Measurements from ENCODE around the gene GLDN.

The GLDN gene

GRCh38 chr15:51371266-51371665, 29.8 kb downstream of the GLDN start:
- no peak overlapping the region for H3K23ac ChIP-seq (ENCODE audit: low read length)
- H3K9ac ChIP-seq (ENCODE audit: low read length): no peak overlapping the region
- DNase-seq: no peak
- H2BK15ac ChIP-seq (replicated peaks; ENCODE audit: low read depth): no peak overlapping the region
- H3K56ac ChIP-seq (ENCODE audit: low read length): no peak overlapping the region
- no peak overlapping the region for H2AK5ac ChIP-seq (ENCODE audit: low read length)
- no peak overlapping the region for H2BK120ac ChIP-seq (ENCODE audit: low read depth, low read length)
- no peaks in the 10 kb centered on the region for H3K79me1 ChIP-seq (ENCODE audit: low read length)
- WGBS (ENCODE audit: extremely low coverage, insufficient coverage, low lambda C conversion rate): no CpG with 5 or more reads among the region's 1 CpG
- H3K4me3 ChIP-seq (ENCODE audit: low read length): no peak overlapping the region
- H3K4ac ChIP-seq (ENCODE audit: low read depth, low read length): peak overlapping the region; percentile 58
- no peak overlapping the region for H4K5ac ChIP-seq (ENCODE audit: low read length)
- peaks cover 5% of the 10 kb centered on the region for H3K4me1 ChIP-seq (ENCODE audit: control insufficient read depth, low read depth, low read length)
- H3K36me3 ChIP-seq (ENCODE audit: control insufficient read depth, insufficient read depth, low read length): no peaks in the 10 kb centered on the region
- H3K18ac ChIP-seq (ENCODE audit: low read length): no peak overlapping the region
- no peak overlapping the region for H3K27ac ChIP-seq (ENCODE audit: low read depth, low read length)
- no peak overlapping the region for H2BK5ac ChIP-seq (ENCODE audit: low read length)
- no peaks in the 10 kb centered on the region for H3K27me3 ChIP-seq (ENCODE audit: insufficient read depth, low read length, poor library complexity)
- no peak overlapping the region for H4K8ac ChIP-seq (ENCODE audit: low read depth, low read length)
- no peak overlapping the region for H3K4me2 ChIP-seq (ENCODE audit: low read length)
- H3K79me2 ChIP-seq (ENCODE audit: control insufficient read depth, insufficient read depth, low read length): no peaks in the 10 kb centered on the region

GRCh38 chr15:51374131-51374530, 32.7 kb downstream of the GLDN start:
- Histone ChIP-seq H3K23ac (ENCODE audit: low read length) (no peak overlapping the region), H2AK5ac (ENCODE audit: low read length) (no peak overlapping the region), H3K56ac (ENCODE audit: low read length) (no peak overlapping the region), H4K8ac (ENCODE audit: low read depth, low read length) (no peak overlapping the region), H3K4me1 (ENCODE audit: control insufficient read depth, low read depth, low read length) (no peaks in the 10 kb centered on the region), H2BK15ac (replicated peaks; ENCODE audit: low read depth) (no peak overlapping the region), H3K27me3 (ENCODE audit: insufficient read depth, low read length, poor library complexity) (no peaks in the 10 kb centered on the region), H3K4me2 (ENCODE audit: low read length) (no peak overlapping the region), H3K27ac (ENCODE audit: low read depth, low read length) (no peak overlapping the region), H2BK120ac (ENCODE audit: low read depth, low read length) (no peak overlapping the region), H3K36me3 (ENCODE audit: control insufficient read depth, insufficient read depth, low read length) (no peaks in the 10 kb centered on the region), H3K79me2 (ENCODE audit: control insufficient read depth, insufficient read depth, low read length) (no peaks in the 10 kb centered on the region), H3K9ac (ENCODE audit: low read length) (no peak overlapping the region), H3K79me1 (ENCODE audit: low read length) (no peaks in the 10 kb centered on the region), H3K4ac (ENCODE audit: low read depth, low read length) (no peak overlapping the region), H3K4me3 (ENCODE audit: low read length) (no peak overlapping the region), H4K5ac (ENCODE audit: low read length) (no peak overlapping the region), H3K18ac (ENCODE audit: low read length) (no peak overlapping the region), H2BK5ac (ENCODE audit: low read length) (no peak overlapping the region)
- DNase-seq: no peak

- Histone ChIP-seq H2AK5ac (ENCODE audit: low read length) (no peak overlapping the region), H3K9ac (ENCODE audit: low read length) (no peak overlapping the region), H3K27ac (ENCODE audit: low read depth, low read length) (no peak overlapping the region), H3K18ac (ENCODE audit: low read length) (no peak overlapping the region), H3K27me3 (ENCODE audit: insufficient read depth, low read length, poor library complexity) (no peaks in the 10 kb centered on the region), H3K4me3 (ENCODE audit: low read length) (no peak overlapping the region), H2BK15ac (replicated peaks; ENCODE audit: low read depth) (no peak overlapping the region), H3K4ac (ENCODE audit: low read depth, low read length) (no peak overlapping the region), H3K56ac (ENCODE audit: low read length) (no peak overlapping the region), H3K4me1 (ENCODE audit: control insufficient read depth, low read depth, low read length) (no peaks in the 10 kb centered on the region), H4K8ac (ENCODE audit: low read depth, low read length) (no peak overlapping the region), H3K36me3 (ENCODE audit: control insufficient read depth, insufficient read depth, low read length) (no peaks in the 10 kb centered on the region), H2BK120ac (ENCODE audit: low read depth, low read length) (no peak overlapping the region), H3K79me1 (ENCODE audit: low read length) (no peaks in the 10 kb centered on the region), H3K79me2 (ENCODE audit: control insufficient read depth, insufficient read depth, low read length) (no peaks in the 10 kb centered on the region), H2BK5ac (ENCODE audit: low read length) (no peak overlapping the region), H4K5ac (ENCODE audit: low read length) (no peak overlapping the region), H3K4me2 (ENCODE audit: low read length) (no peak overlapping the region), H3K23ac (ENCODE audit: low read length) (no peak overlapping the region)
- no CpG with 5 or more reads among the region's 3 CpGs for WGBS (ENCODE audit: extremely low coverage, insufficient coverage, low lambda C conversion rate)
- DNase-seq: no peak
Observed at GRCh38 chr15:51375966-51376640, 34.6 kb downstream of the GLDN start.

- no peak overlapping the region for H4K5ac ChIP-seq (ENCODE audit: low read length)
- H3K36me3 ChIP-seq (ENCODE audit: control insufficient read depth, insufficient read depth, low read length): no peaks in the 10 kb centered on the region
- no peak overlapping the region for H2BK5ac ChIP-seq (ENCODE audit: low read length)
- no peak overlapping the region for H3K23ac ChIP-seq (ENCODE audit: low read length)
- no peak overlapping the region for H3K4me3 ChIP-seq (ENCODE audit: low read length)
- no peaks in the 10 kb centered on the region for H3K27me3 ChIP-seq (ENCODE audit: insufficient read depth, low read length, poor library complexity)
- H3K9ac ChIP-seq (ENCODE audit: low read length): no peak overlapping the region
- no peaks in the 10 kb centered on the region for H3K79me1 ChIP-seq (ENCODE audit: low read length)
- no peak overlapping the region for H2AK5ac ChIP-seq (ENCODE audit: low read length)
- no peak overlapping the region for H3K18ac ChIP-seq (ENCODE audit: low read length)
- no peak overlapping the region for H2BK15ac ChIP-seq (replicated peaks; ENCODE audit: low read depth)
- no peak overlapping the region for H3K4me2 ChIP-seq (ENCODE audit: low read length)
- no peak for DNase-seq
- no CpG with 5 or more reads among the region's 15 CpGs for WGBS (ENCODE audit: extremely low coverage, insufficient coverage, low lambda C conversion rate)
- no peaks in the 10 kb centered on the region for H3K4me1 ChIP-seq (ENCODE audit: control insufficient read depth, low read depth, low read length)
- no peak overlapping the region for H3K27ac ChIP-seq (ENCODE audit: low read depth, low read length)
- no peak overlapping the region for H3K56ac ChIP-seq (ENCODE audit: low read length)
- H2BK120ac ChIP-seq (ENCODE audit: low read depth, low read length): no peak overlapping the region
- H3K4ac ChIP-seq (ENCODE audit: low read depth, low read length): no peak overlapping the region
- H4K8ac ChIP-seq (ENCODE audit: low read depth, low read length): no peak overlapping the region
- H3K79me2 ChIP-seq (ENCODE audit: control insufficient read depth, insufficient read depth, low read length): no peaks in the 10 kb centered on the region
Observed at GRCh38 chr15:51377038-51377786, 35.8 kb downstream of the GLDN start.

GRCh38 chr15:51378406-51378805, 37.0 kb downstream of the GLDN start:
- H3K27ac ChIP-seq (ENCODE audit: low read depth, low read length): no peak overlapping the region
- H4K8ac ChIP-seq (ENCODE audit: low read depth, low read length): no peak overlapping the region
- no CpG with 5 or more reads among the region's 4 CpGs for WGBS (ENCODE audit: extremely low coverage, insufficient coverage, low lambda C conversion rate)
- no peaks in the 10 kb centered on the region for H3K36me3 ChIP-seq (ENCODE audit: control insufficient read depth, insufficient read depth, low read length)
- H2BK120ac ChIP-seq (ENCODE audit: low read depth, low read length): no peak overlapping the region
- H3K4me2 ChIP-seq (ENCODE audit: low read length): no peak overlapping the region
- H3K4me3 ChIP-seq (ENCODE audit: low read length): no peak overlapping the region
- H3K18ac ChIP-seq (ENCODE audit: low read length): no peak overlapping the region
- H3K79me1 ChIP-seq (ENCODE audit: low read length): no peaks in the 10 kb centered on the region
- no peak overlapping the region for H3K56ac ChIP-seq (ENCODE audit: low read length)
- no peaks in the 10 kb centered on the region for H3K27me3 ChIP-seq (ENCODE audit: insufficient read depth, low read length, poor library complexity)
- H4K5ac ChIP-seq (ENCODE audit: low read length): no peak overlapping the region
- H2BK15ac ChIP-seq (replicated peaks; ENCODE audit: low read depth): no peak overlapping the region
- no peak for DNase-seq
- H2AK5ac ChIP-seq (ENCODE audit: low read length): no peak overlapping the region
- no peak overlapping the region for H2BK5ac ChIP-seq (ENCODE audit: low read length)
- H3K23ac ChIP-seq (ENCODE audit: low read length): no peak overlapping the region
- no peak overlapping the region for H3K9ac ChIP-seq (ENCODE audit: low read length)
- no peak overlapping the region for H3K4ac ChIP-seq (ENCODE audit: low read depth, low read length)
- peaks cover 2% of the 10 kb centered on the region for H3K4me1 ChIP-seq (ENCODE audit: control insufficient read depth, low read depth, low read length)
- no peaks in the 10 kb centered on the region for H3K79me2 ChIP-seq (ENCODE audit: control insufficient read depth, insufficient read depth, low read length)

GRCh38 chr15:51379390-51379789, 37.9 kb downstream of the GLDN start:
- H3K27me3 ChIP-seq (ENCODE audit: insufficient read depth, low read length, poor library complexity): no peaks in the 10 kb centered on the region
- H3K36me3 ChIP-seq (ENCODE audit: control insufficient read depth, insufficient read depth, low read length): no peaks in the 10 kb centered on the region
- no peak overlapping the region for H3K4me3 ChIP-seq (ENCODE audit: low read length)
- no peaks in the 10 kb centered on the region for H3K79me2 ChIP-seq (ENCODE audit: control insufficient read depth, insufficient read depth, low read length)
- H2BK15ac ChIP-seq (replicated peaks; ENCODE audit: low read depth): no peak overlapping the region
- H3K4me2 ChIP-seq (ENCODE audit: low read length): no peak overlapping the region
- no peak overlapping the region for H4K5ac ChIP-seq (ENCODE audit: low read length)
- H2BK5ac ChIP-seq (ENCODE audit: low read length): no peak overlapping the region
- no peak overlapping the region for H3K9ac ChIP-seq (ENCODE audit: low read length)
- peaks cover 2% of the 10 kb centered on the region for H3K4me1 ChIP-seq (ENCODE audit: control insufficient read depth, low read depth, low read length)
- no peak overlapping the region for H3K4ac ChIP-seq (ENCODE audit: low read depth, low read length)
- H2BK120ac ChIP-seq (ENCODE audit: low read depth, low read length): no peak overlapping the region
- no peak overlapping the region for H3K27ac ChIP-seq (ENCODE audit: low read depth, low read length)
- H4K8ac ChIP-seq (ENCODE audit: low read depth, low read length): no peak overlapping the region
- no peak overlapping the region for H3K56ac ChIP-seq (ENCODE audit: low read length)
- no peak overlapping the region for H3K18ac ChIP-seq (ENCODE audit: low read length)
- no CpG with 5 or more reads among the region's 4 CpGs for WGBS (ENCODE audit: extremely low coverage, insufficient coverage, low lambda C conversion rate)
- H3K23ac ChIP-seq (ENCODE audit: low read length): no peak overlapping the region
- no peak overlapping the region for H2AK5ac ChIP-seq (ENCODE audit: low read length)
- no peak for DNase-seq
- no peaks in the 10 kb centered on the region for H3K79me1 ChIP-seq (ENCODE audit: low read length)

Measured in mesendoderm (in vitro differentiated cells).